ENCODE data around the gene BCAP31. TPM values are rescaled to one million over a fixed set of nuclear protein-coding genes. Genes with fewer than 3 reads are reported as not detected.

Gene BCAP31
- total and polyA plus RNA-seq, 2 of the 13 experiments (the other 11 are each of a cell fraction or from before 2014, with no cell fraction given): 139 to 178 TPM

DNA sequence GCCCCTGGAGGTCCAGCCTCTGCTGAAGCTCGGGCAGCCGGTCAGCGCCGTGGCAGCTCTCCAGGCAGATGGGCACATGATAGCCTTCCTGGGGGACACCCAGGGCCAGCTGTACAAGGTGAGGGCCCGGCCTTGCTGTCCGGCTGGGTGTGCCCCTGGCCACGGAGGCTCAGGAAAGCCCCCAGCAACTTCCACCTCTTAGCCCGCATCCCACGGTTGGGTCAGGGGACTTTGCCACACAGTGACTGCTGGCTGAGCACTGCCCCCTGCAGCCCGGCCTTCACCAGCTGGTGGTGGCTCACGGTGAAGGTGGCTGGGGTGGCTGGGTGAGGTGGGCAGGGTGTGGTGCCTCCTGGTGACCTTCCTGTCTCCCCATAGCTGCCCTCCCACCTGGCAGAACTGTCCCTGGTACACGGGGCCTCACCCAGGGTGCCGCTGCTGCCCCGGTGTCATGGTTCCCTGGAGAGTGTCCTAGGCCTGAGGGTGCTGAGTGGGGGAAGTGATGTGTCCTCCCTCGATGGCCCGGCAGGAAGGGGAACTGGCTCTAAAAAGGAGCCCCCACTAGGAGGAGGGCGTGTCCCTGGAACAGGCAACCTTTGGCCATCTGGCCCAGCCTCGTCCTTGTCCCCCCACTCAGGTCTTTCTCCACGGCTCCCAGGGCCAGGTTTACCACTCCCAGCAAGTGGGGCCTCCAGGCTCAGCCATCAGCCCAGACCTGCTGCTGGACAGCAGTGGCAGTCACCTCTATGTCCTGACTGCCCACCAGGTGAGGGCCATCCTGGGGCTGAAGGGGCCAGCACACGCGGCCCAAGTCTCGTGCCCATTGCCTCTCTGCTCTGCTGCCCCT, 44.3 kb upstream of the BCAP31 start:
- ChIA-PET POLR2A (interaction anchor here (1.5 kb wide), 1 partner anchor 13 kb away, joined by 4 read pairs; no protein-coding TSS in a partner anchor), CTCF (ENCODE audit: low intra/inter-chr PET ratio, low total read pairs) (no interaction called here)
- H3K79me2 ChIP-seq (ENCODE audit: insufficient read depth, low read length): no peaks in the 10 kb centered on the region
- no peak overlapping the region for H2AFZ ChIP-seq (ENCODE audit: low read length)
- intact Hi-C loops (cut with micrococcal nuclease; ENCODE audit: unreplicated experiment): loop anchor here (10.0 kb wide), 1 partner anchor 176 kb away; the partner anchor contains the start of gene RENBP
- no TSS peak for BruUV-seq (replicated peaks)
- in situ Hi-C loops (cut with HindIII; ENCODE audit: extremely low pct_ligation_motif_present, low pct_unique_long_range_greater_than_20kb): no loop called here
- no peak overlapping the region for H3K4me3 ChIP-seq (replicated peaks in 1 of 3; ENCODE audit: insufficient read depth in 1 of 3, low read depth in 2 of 3, low read length in 3 of 3)
- WGBS (ENCODE audit: low lambda C conversion rate): 94% methylated on average over 6 of the region's 22 CpGs
- H3K9me3 ChIP-seq (ENCODE audit: low read length): no peaks in the 10 kb centered on the region
- FAIRE-seq (no peak), DNase-seq (ENCODE audit: low spot score) (no peak), ATAC-seq (no peak)
- H3K27ac ChIP-seq (ENCODE audit: extremely low read length, insufficient read depth, low read length): no peak overlapping the region
- H3K9ac ChIP-seq (ENCODE audit: insufficient read depth, low read depth, low read length): no peak overlapping the region
- H3K4me1 ChIP-seq (ENCODE audit: insufficient read depth, low read length): peaks cover 31% of the 10 kb centered on the region
- TF ChIP-seq STAG1 (CRISPR knock-in tag; IDR thresholded peaks at IDR 0.05): 0 out of 2 replicates have a peak, but pooled peaks have one; percentile 8
- no peak for TF ChIP-seq ZNF768 (CRISPR knock-in tag; IDR thresholded peaks at IDR 0.05)
- TF ChIP-seq NBN (conservative IDR thresholded peaks at IDR 0.05): no peak
- TF ChIP-seq HNRNPL (IDR thresholded peaks at IDR 0.05; ENCODE audit: low read depth, low read length): peak; percentile 53; the same call in 1 of the 2 replicates
- TF ChIP-seq, protein P1, sequence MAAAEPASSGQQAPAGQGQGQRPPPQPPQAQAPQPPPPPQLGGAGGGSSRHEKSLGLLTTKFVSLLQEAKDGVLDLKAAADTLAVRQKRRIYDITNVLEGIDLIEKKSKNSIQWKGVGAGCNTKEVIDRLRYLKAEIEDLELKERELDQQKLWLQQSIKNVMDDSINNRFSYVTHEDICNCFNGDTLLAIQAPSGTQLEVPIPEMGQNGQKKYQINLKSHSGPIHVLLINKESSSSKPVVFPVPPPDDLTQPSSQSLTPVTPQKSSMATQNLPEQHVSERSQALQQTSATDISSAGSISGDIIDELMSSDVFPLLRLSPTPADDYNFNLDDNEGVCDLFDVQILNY (CRISPR knock-in tag; conservative IDR thresholded peaks at IDR 0.05): no peak
- TF ChIP-seq, protein P2, sequence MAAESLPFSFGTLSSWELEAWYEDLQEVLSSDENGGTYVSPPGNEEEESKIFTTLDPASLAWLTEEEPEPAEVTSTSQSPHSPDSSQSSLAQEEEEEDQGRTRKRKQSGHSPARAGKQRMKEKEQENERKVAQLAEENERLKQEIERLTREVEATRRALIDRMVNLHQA (CRISPR knock-in tag; IDR thresholded peaks at IDR 0.05): no peak
- no peak for TF ChIP-seq RBFOX2 (IDR thresholded peaks at IDR 0.05; ENCODE audit: low read depth, low read length)
- TF ChIP-seq, protein P3, sequence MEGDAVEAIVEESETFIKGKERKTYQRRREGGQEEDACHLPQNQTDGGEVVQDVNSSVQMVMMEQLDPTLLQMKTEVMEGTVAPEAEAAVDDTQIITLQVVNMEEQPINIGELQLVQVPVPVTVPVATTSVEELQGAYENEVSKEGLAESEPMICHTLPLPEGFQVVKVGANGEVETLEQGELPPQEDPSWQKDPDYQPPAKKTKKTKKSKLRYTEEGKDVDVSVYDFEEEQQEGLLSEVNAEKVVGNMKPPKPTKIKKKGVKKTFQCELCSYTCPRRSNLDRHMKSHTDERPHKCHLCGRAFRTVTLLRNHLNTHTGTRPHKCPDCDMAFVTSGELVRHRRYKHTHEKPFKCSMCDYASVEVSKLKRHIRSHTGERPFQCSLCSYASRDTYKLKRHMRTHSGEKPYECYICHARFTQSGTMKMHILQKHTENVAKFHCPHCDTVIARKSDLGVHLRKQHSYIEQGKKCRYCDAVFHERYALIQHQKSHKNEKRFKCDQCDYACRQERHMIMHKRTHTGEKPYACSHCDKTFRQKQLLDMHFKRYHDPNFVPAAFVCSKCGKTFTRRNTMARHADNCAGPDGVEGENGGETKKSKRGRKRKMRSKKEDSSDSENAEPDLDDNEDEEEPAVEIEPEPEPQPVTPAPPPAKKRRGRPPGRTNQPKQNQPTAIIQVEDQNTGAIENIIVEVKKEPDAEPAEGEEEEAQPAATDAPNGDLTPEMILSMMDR (CRISPR knock-in tag; IDR thresholded peaks at IDR 0.05): peak; percentile 40
- TF ChIP-seq FIP1L1 (IDR thresholded peaks at IDR 0.05; ENCODE audit: borderline replicate concordance, insufficient read depth, low read depth, low read length): no peak
- TF ChIP-seq ZNF230 (CRISPR knock-in tag; IDR thresholded peaks at IDR 0.05): no peak
- TF ChIP-seq ZNF256 (CRISPR knock-in tag; conservative IDR thresholded peaks at IDR 0.05): no peak
- TF ChIP-seq RFXANK (CRISPR knock-in tag; IDR thresholded peaks at IDR 0.05): no peak
- no peaks in the 10 kb centered on the region for H4K20me1 ChIP-seq (ENCODE audit: insufficient read depth, low read length)
- no peaks in the 10 kb centered on the region for H3K36me3 ChIP-seq (replicated peaks in 1 of 2; ENCODE audit: control insufficient read depth in 1 of 2, insufficient read depth in 2 of 2, low read length in 2 of 2)
- no peaks in the 10 kb centered on the region for H3K27me3 ChIP-seq (ENCODE audit: control insufficient read depth in 1 of 2, insufficient read depth in 2 of 2, low read length in 2 of 2)
- no peak overlapping the region for H3K4me2 ChIP-seq (ENCODE audit: low read depth, low read length)

All from HepG2 (cell line).